ENCODE measurements around the gene SOX11. TPM values are rescaled to one million over a fixed set of nuclear protein-coding genes. Genes with fewer than 3 reads are reported as not detected.

Gene SOX11
- total and polyA plus RNA-seq, 4 experiments from 2014 or later, result not detected

DNA sequence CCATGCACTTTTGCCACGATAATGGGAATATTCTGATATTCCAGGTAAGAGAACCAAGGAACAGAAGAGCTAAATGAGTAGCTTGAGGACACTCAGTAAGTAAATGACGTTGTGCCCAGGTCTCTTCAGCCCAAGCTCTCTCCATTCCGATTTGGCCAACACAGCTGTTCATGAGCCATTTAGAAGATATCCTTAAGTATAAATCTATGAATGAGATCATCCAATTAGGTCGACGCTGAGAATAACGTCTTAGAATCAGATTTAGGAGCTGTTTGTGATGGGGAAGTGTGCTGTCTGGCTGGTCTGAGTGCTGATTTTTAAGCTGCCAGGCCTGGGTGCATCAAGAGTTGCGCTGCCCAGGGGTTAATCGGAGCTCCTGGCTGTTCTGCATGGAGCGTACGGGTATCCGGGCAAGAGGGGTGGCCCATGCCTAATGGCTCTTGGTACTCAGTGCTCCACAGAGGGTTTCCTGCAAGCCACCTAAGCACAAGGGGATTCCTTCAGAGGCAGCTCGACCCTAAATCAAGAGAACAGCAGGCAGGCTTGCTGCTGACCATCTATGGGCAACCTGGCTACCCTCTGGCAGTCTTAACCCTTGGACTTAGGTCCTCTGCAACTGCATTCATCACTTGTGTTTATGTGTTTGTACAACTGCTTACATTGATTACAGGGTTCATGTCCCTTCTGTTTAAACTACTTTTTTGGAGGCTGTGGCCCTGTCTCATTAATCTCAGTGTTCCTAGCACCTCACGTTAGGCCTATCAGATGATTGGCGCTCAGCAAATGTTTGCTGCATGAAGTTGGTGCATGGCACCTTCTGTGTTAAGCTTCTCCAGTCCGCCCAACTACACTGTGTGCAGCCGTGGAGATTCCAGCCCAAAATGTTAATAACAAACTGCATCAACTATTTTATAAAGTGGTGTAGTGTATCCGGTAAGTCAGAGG lies 31.9 kb downstream of the SOX11 start:
- ChIA-PET CTCF (ENCODE audit: partially characterized antibody) (no interaction called here), POLR2A (ENCODE audit: partially characterized antibody) (no interaction called here)
- Histone ChIP-seq H3K9me3 (ENCODE audit: control insufficient read depth in 1 of 2, low read length in 2 of 2) (no peaks in the 10 kb centered on the region), H3K4me3 (ENCODE audit: low read length in 2 of 2) (no peak overlapping the region), H3K27ac (ENCODE audit: low read depth, low read length) (no peak overlapping the region), H3K27me3 (ENCODE audit: insufficient read depth, low read length) (no peaks in the 10 kb centered on the region), H3K4me1 (ENCODE audit: insufficient read depth, low read length) (no peaks in the 10 kb centered on the region), H3K36me3 (ENCODE audit: insufficient read depth, low read length) (no peaks in the 10 kb centered on the region)
- intact Hi-C loops (cut with micrococcal nuclease), result no loop called here
- no peaks in the 10 kb centered on the region for H3K36me3 Mint-ChIP-seq
- no peak overlapping the region for H3K4me3 Mint-ChIP-seq
- H3K27ac Mint-ChIP-seq, result no peak overlapping the region
- no peak for DNase-seq
- peaks cover 0 to 9% (median under 1%) of the 10 kb centered on the region in 8 donors for H3K9me3 Mint-ChIP-seq
- peaks cover 0 to 6% (median under 1%) of the 10 kb centered on the region in 4 donors for H3K4me1 Mint-ChIP-seq
- H3K27me3 Mint-ChIP-seq, result peaks cover 0 to 2% of the 10 kb centered on the region in 2 donors

DNA sequence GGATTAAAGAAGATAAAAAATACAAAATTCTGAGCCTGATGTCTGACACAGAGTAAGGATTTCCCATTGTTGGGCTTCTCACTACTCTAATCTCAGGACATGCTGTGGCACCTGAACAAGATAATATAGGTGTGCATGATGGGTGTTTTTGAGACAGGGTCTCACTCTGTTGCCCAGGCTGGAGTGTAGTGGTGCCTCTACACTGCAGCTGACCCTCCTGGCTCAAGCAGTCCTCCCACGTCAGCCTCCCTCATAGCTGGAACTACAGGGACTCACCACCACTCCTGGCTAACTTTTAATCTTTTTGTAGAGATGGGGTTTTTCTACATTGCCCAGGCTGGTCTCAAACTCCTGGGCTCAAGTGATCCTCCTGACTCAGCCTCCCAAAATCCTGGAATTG lies 32.9 kb downstream of the SOX11 start:
- ChIA-PET CTCF (ENCODE audit: partially characterized antibody) (no interaction called here), POLR2A (ENCODE audit: partially characterized antibody) (no interaction called here)
- Mint-ChIP-seq H3K9me3 (peaks cover 0 to 7% (median 0%) of the 10 kb centered on the region in 8 donors), H3K27ac (no peak overlapping the region), H3K4me3 (no peak overlapping the region), H3K36me3 (no peaks in the 10 kb centered on the region), H3K27me3 (peaks cover 0 to 2% of the 10 kb centered on the region in 2 donors), H3K4me1 (peaks cover 0 to 6% (median under 1%) of the 10 kb centered on the region in 4 donors)
- no peak overlapping the region for H3K4me3 ChIP-seq (ENCODE audit: low read length in 2 of 2)
- no peaks in the 10 kb centered on the region for H3K27me3 ChIP-seq (ENCODE audit: insufficient read depth, low read length)
- H3K36me3 ChIP-seq (ENCODE audit: insufficient read depth, low read length), result no peaks in the 10 kb centered on the region
- no peaks in the 10 kb centered on the region for H3K9me3 ChIP-seq (ENCODE audit: control insufficient read depth in 1 of 2, low read length in 2 of 2)
- intact Hi-C loops (cut with micrococcal nuclease), result no loop called here
- H3K27ac ChIP-seq (ENCODE audit: low read depth, low read length), result no peak overlapping the region
- H3K4me1 ChIP-seq (ENCODE audit: insufficient read depth, low read length), result no peaks in the 10 kb centered on the region
- no peak for DNase-seq

DNA sequence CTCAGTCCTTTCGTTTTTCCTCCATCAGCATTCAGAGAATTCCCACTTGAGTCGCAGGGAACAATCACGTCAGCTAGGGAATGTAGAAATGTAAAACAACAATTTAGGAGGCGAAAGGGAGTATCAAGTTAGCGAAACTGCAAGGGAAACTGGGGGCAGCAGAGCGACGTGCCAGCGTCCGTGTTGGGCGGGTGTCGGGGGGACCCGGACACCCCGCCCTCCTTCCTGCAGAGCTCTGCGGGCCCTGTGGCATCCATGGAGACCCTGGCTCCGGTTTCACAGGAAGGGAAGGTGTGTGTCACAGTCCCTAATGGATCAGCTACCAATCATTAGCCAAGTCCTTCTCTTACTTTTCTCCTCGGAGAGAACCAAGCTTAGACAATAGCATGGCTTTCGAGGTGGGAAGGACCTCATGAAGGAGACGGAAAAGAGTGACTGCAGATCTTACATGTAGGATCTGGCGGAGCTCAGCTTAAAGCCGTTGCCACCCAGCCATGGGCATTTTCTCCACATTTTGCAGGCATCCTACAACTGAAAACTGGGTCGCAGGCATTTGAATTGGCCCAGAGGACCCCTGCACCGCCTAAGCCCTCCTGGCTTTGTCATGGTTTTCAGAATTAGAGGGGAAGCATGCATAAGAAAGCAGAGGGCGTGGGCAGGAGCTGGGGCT lies 33.7 kb downstream of the SOX11 start:
- peaks cover 0 to 7% (median 1%) of the 10 kb centered on the region in 8 donors for H3K9me3 Mint-ChIP-seq
- H3K4me1 Mint-ChIP-seq, result peaks cover 0 to 6% (median under 1%) of the 10 kb centered on the region in 4 donors
- ChIA-PET CTCF (ENCODE audit: partially characterized antibody) (no interaction called here), POLR2A (ENCODE audit: partially characterized antibody) (no interaction called here)
- Histone ChIP-seq H3K27me3 (ENCODE audit: insufficient read depth, low read length) (no peaks in the 10 kb centered on the region), H3K9me3 (ENCODE audit: control insufficient read depth in 1 of 2, low read length in 2 of 2) (no peaks in the 10 kb centered on the region), H3K36me3 (ENCODE audit: insufficient read depth, low read length) (no peaks in the 10 kb centered on the region), H3K4me1 (ENCODE audit: insufficient read depth, low read length) (no peaks in the 10 kb centered on the region), H3K4me3 (ENCODE audit: low read length in 2 of 2) (no peak overlapping the region), H3K27ac (ENCODE audit: low read depth, low read length) (no peak overlapping the region)
- intact Hi-C loops (cut with micrococcal nuclease), result no loop called here
- peak overlapping the region in 1 of 8 donors; percentile 22 for H3K4me3 Mint-ChIP-seq
- no peaks in the 10 kb centered on the region for H3K36me3 Mint-ChIP-seq
- H3K27me3 Mint-ChIP-seq, result peaks cover 0 to 2% of the 10 kb centered on the region in 2 donors
- no peak overlapping the region for H3K27ac Mint-ChIP-seq
- DNase-seq, result no peak

DNA sequence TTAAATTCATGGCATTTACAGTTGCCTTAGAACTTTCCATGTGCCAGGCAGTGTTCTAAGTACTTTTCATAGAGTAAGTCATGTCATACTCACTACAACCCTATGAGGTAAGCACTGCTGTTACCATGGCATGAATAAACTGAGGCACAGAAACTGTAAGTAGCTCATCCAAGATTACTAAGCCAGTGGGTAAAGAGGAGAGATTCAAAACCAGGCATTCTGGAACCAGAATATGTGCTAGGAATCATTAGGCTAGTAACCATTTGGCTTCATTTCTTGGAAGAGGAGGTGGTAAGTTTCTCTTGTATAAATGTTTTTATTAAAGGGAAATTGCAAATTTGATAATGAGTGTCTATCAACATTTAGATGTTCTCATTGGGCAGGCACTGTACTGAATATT lies 35.1 kb downstream of the SOX11 start:
- H3K9me3 Mint-ChIP-seq, result peaks cover 0 to 7% (median 0%) of the 10 kb centered on the region in 8 donors
- CTCF ChIA-PET (ENCODE audit: partially characterized antibody), result no interaction called here
- H3K36me3 Mint-ChIP-seq, result no peaks in the 10 kb centered on the region
- no peak overlapping the region for H3K4me3 Mint-ChIP-seq
- H3K27me3 ChIP-seq (ENCODE audit: insufficient read depth, low read length), result no peaks in the 10 kb centered on the region
- H3K27ac Mint-ChIP-seq, result no peak overlapping the region
- H3K9me3 ChIP-seq (ENCODE audit: control insufficient read depth in 1 of 2, low read length in 2 of 2), result no peaks in the 10 kb centered on the region
- peaks cover 0 to 6% (median under 1%) of the 10 kb centered on the region in 4 donors for H3K4me1 Mint-ChIP-seq
- peaks cover 0 to 2% of the 10 kb centered on the region in 2 donors for H3K27me3 Mint-ChIP-seq
- no peaks in the 10 kb centered on the region for H3K36me3 ChIP-seq (ENCODE audit: insufficient read depth, low read length)
- POLR2A ChIA-PET (ENCODE audit: partially characterized antibody), result no interaction called here
- intact Hi-C loops (cut with micrococcal nuclease), result no loop called here
- DNase-seq, result no peak
- H3K4me3 ChIP-seq (ENCODE audit: low read length in 2 of 2), result no peak overlapping the region
- no peaks in the 10 kb centered on the region for H3K4me1 ChIP-seq (ENCODE audit: insufficient read depth, low read length)
- no peak overlapping the region for H3K27ac ChIP-seq (ENCODE audit: low read depth, low read length)

DNA sequence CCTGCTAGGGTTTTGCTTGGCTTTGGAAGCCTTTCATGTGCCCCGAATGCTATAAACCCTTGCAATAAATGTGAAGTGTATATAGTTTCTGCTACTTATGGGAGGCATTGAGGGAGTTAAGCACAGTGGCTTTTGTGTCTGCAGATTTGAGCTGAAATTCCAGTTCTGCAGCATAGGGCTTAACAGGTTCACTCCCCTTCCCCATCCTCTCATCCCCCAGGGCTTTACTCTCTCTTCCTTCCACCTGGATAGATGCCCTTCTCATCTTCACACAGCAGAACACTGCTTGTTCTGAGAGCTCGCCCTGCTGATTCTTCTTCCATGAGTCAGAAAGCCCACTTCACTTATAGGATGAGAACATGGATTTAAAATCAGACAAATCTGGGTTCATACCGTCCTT lies 37.2 kb downstream of the SOX11 start:
- intact Hi-C loops (cut with micrococcal nuclease), result no loop called here
- no peaks in the 10 kb centered on the region for H3K36me3 ChIP-seq (ENCODE audit: insufficient read depth, low read length)
- no peaks in the 10 kb centered on the region for H3K36me3 Mint-ChIP-seq
- no peaks in the 10 kb centered on the region for H3K27me3 ChIP-seq (ENCODE audit: insufficient read depth, low read length)
- DNase-seq, result no peak
- peaks cover 0 to 2% of the 10 kb centered on the region in 2 donors for H3K27me3 Mint-ChIP-seq
- CTCF ChIA-PET (ENCODE audit: partially characterized antibody), result no interaction called here
- H3K4me3 Mint-ChIP-seq, result no peak overlapping the region
- no peaks in the 10 kb centered on the region for H3K4me1 ChIP-seq (ENCODE audit: insufficient read depth, low read length)
- peaks cover 0 to 6% (median under 1%) of the 10 kb centered on the region in 4 donors for H3K4me1 Mint-ChIP-seq
- no peak overlapping the region for H3K4me3 ChIP-seq (ENCODE audit: low read length in 2 of 2)
- H3K9me3 Mint-ChIP-seq, result peaks cover 0 to 10% (median 3%) of the 10 kb centered on the region in 8 donors
- no peak overlapping the region for H3K27ac ChIP-seq (ENCODE audit: low read depth, low read length)
- H3K27ac Mint-ChIP-seq, result no peak overlapping the region
- POLR2A ChIA-PET (ENCODE audit: partially characterized antibody), result no interaction called here
- no peaks in the 10 kb centered on the region for H3K9me3 ChIP-seq (ENCODE audit: control insufficient read depth in 1 of 2, low read length in 2 of 2)

DNA sequence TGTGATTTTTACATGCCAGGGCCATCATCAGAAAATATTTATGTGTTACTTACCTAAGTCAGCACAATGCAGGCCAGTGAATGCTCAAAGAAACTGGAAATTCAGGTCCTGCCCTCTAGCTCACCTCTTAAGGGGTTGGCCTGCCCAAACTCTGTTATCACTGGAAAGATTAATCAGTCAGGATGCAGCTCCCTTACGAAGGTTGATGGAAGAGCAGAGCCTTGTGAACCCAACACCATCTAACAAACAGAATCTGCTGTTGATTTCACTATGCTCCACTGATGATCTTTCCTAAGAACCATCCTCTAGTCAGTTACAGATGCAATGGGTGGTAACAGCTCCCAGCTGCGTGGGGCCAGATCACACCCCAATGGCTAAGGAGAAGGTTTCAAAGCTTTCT lies 38.2 kb downstream of the SOX11 start:
- no peak for DNase-seq
- intact Hi-C loops (cut with micrococcal nuclease), result no loop called here
- no peak overlapping the region for H3K4me3 ChIP-seq (ENCODE audit: low read length in 2 of 2)
- no peak overlapping the region for H3K27ac Mint-ChIP-seq
- peaks cover 0 to 2% of the 10 kb centered on the region in 2 donors for H3K27me3 Mint-ChIP-seq
- H3K4me1 Mint-ChIP-seq, result peaks cover 0 to 6% (median under 1%) of the 10 kb centered on the region in 4 donors
- H3K27ac ChIP-seq (ENCODE audit: low read depth, low read length), result no peak overlapping the region
- H3K9me3 Mint-ChIP-seq, result peaks cover 0 to 10% (median 3%) of the 10 kb centered on the region in 8 donors
- CTCF ChIA-PET (ENCODE audit: partially characterized antibody), result no interaction called here
- H3K9me3 ChIP-seq (ENCODE audit: control insufficient read depth in 1 of 2, low read length in 2 of 2), result no peaks in the 10 kb centered on the region
- H3K4me3 Mint-ChIP-seq, result no peak overlapping the region
- H3K36me3 ChIP-seq (ENCODE audit: insufficient read depth, low read length), result no peaks in the 10 kb centered on the region
- H3K27me3 ChIP-seq (ENCODE audit: insufficient read depth, low read length), result no peaks in the 10 kb centered on the region
- no peaks in the 10 kb centered on the region for H3K36me3 Mint-ChIP-seq
- POLR2A ChIA-PET (ENCODE audit: partially characterized antibody), result no interaction called here
- H3K4me1 ChIP-seq (ENCODE audit: insufficient read depth, low read length), result no peaks in the 10 kb centered on the region

DNA sequence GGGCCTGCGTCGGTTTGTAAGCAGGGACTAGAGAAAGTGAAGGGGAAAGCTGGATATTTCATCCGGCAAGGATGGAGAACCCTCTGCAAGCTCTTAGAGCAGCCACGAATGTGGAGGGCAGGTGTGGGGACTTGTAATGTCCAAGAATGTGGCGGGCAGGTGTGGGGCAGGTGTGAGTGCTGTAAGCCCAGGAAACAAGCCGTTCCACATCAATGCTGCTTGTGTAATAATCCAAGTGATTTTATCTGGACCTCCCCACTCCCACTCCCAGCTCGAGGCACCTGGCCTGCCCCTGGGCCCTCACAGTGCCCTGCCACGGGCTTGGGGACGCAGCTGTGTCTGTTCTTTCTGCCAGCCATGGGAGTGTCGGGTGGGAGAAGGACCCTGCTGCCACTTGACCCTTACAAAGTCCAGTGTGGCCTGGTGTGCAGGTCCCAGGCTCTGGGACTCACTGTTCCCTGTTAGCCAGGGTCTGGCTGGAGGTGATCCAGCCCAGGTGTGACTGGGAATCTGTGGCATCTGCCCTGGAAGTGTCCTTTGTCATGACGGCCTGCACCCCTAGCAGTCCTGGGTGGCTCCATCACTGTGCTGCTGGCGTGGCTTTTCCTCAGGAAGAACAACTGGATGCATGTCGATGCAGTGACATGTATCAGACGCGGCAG lies 42.8 kb downstream of the SOX11 start:
- ChIA-PET CTCF (ENCODE audit: partially characterized antibody) (no interaction called here), POLR2A (ENCODE audit: partially characterized antibody) (no interaction called here)
- H3K9me3 Mint-ChIP-seq, result peaks cover 0 to 10% (median 2%) of the 10 kb centered on the region in 8 donors
- H3K4me1 Mint-ChIP-seq, result no peaks in the 10 kb centered on the region
- DNase-seq, result no peak
- intact Hi-C loops (cut with micrococcal nuclease), result no loop called here
- Histone ChIP-seq H3K36me3 (ENCODE audit: insufficient read depth, low read length) (no peaks in the 10 kb centered on the region), H3K9me3 (ENCODE audit: control insufficient read depth in 1 of 2, low read length in 2 of 2) (no peaks in the 10 kb centered on the region), H3K27me3 (ENCODE audit: insufficient read depth, low read length) (no peaks in the 10 kb centered on the region), H3K4me3 (ENCODE audit: low read length in 2 of 2) (no peak overlapping the region), H3K4me1 (ENCODE audit: insufficient read depth, low read length) (no peaks in the 10 kb centered on the region), H3K27ac (ENCODE audit: low read depth, low read length) (no peak overlapping the region)
- H3K27ac Mint-ChIP-seq, result no peak overlapping the region
- H3K36me3 Mint-ChIP-seq, result no peaks in the 10 kb centered on the region
- no peak overlapping the region for H3K4me3 Mint-ChIP-seq
- no peaks in the 10 kb centered on the region for H3K27me3 Mint-ChIP-seq
